Measurements from ENCODE around the gene LANCL2.

LANCL2 gene

GRCh38 chr7:55405856-55406541 lies 40.9 kb downstream of the LANCL2 start:
- Histone ChIP-seq H3K36me3 (peaks cover 7% of the 10 kb centered on the region; the same call in 1 of the 2 replicates), H3K4me3 (ENCODE audit: low read depth, low read length) (no peak overlapping the region), H3K27me3 (ENCODE audit: insufficient read depth, low read depth, severe bottlenecking) (no peaks in the 10 kb centered on the region), H3K9me3 (ENCODE audit: severe bottlenecking) (no peaks in the 10 kb centered on the region), H3K27ac (no peak overlapping the region)
- DNase-seq: no peak
- no peak for TF ChIP-seq CTCF (IDR thresholded peaks at IDR 0.05; ENCODE audit: low read depth, low read length)

GRCh38 chr7:55409482-55410225 lies 44.5 kb downstream of the LANCL2 start:
- no peak for DNase-seq
- Histone ChIP-seq H3K27me3 (ENCODE audit: insufficient read depth, low read depth, severe bottlenecking) (no peaks in the 10 kb centered on the region), H3K9me3 (ENCODE audit: severe bottlenecking) (no peaks in the 10 kb centered on the region), H3K27ac (no peak overlapping the region), H3K36me3 (peaks cover 4% of the 10 kb centered on the region; the same call in 1 of the 2 replicates), H3K4me3 (ENCODE audit: low read depth, low read length) (no peak overlapping the region)
- no peak for TF ChIP-seq CTCF (IDR thresholded peaks at IDR 0.05; ENCODE audit: low read depth, low read length)

- Histone ChIP-seq H3K4me3 (ENCODE audit: low read depth, low read length) (no peak overlapping the region), H3K36me3 (no peaks in the 10 kb centered on the region; the same call in 1 of the 2 replicates), H3K27me3 (ENCODE audit: insufficient read depth, low read depth, severe bottlenecking) (no peaks in the 10 kb centered on the region), H3K27ac (no peak overlapping the region), H3K9me3 (ENCODE audit: severe bottlenecking) (no peaks in the 10 kb centered on the region)
- no peak for TF ChIP-seq CTCF (IDR thresholded peaks at IDR 0.05; ENCODE audit: low read depth, low read length)
- no peak for DNase-seq
These were observed 45.6 kb downstream of the LANCL2 start for GRCh38 chr7:55410667-55411239.

GRCh38 chr7:55411844-55412243 lies 46.7 kb downstream of the LANCL2 start:
- TF ChIP-seq CTCF (IDR thresholded peaks at IDR 0.05; ENCODE audit: low read depth, low read length): no peak
- Histone ChIP-seq H3K4me3 (ENCODE audit: low read depth, low read length) (no peak overlapping the region), H3K27me3 (ENCODE audit: insufficient read depth, low read depth, severe bottlenecking) (no peaks in the 10 kb centered on the region), H3K9me3 (ENCODE audit: severe bottlenecking) (no peaks in the 10 kb centered on the region), H3K36me3 (no peaks in the 10 kb centered on the region; the same call in 1 of the 2 replicates), H3K27ac (no peak overlapping the region)
- no peak for DNase-seq

- H3K27me3 ChIP-seq (ENCODE audit: insufficient read depth, low read depth, severe bottlenecking): no peaks in the 10 kb centered on the region
- no peak overlapping the region for H3K4me3 ChIP-seq (ENCODE audit: low read depth, low read length)
- no peak for DNase-seq
- TF ChIP-seq CTCF (IDR thresholded peaks at IDR 0.05; ENCODE audit: low read depth, low read length): no peak
- H3K9me3 ChIP-seq (ENCODE audit: severe bottlenecking): no peaks in the 10 kb centered on the region
- no peak overlapping the region for H3K27ac ChIP-seq
- H3K36me3 ChIP-seq: no peaks in the 10 kb centered on the region; the same call in 1 of the 2 replicates
These were observed 48.3 kb downstream of the LANCL2 start for GRCh38 chr7:55413442-55413841.
